ENCODE data around the gene LAMA2. TPM values are rescaled to one million over a fixed set of nuclear protein-coding genes. Genes with fewer than 3 reads are reported as not detected.

Gene LAMA2
- total RNA-seq, 4 donors from 2014 or later, result 15.1 to 27.3 (median 25.0) TPM

GRCh38 chr6:128930321-128930720 is 47.4 kb downstream of the LAMA2 start:
- TF ChIP-seq CTCF (IDR thresholded peaks at IDR 0.05) (no peak), EP300 (IDR thresholded peaks at IDR 0.05) (no peak), POLR2A (IDR thresholded peaks at IDR 0.05) (no peak), POLR2AphosphoS5 (IDR thresholded peaks at IDR 0.05) (no peak)
- 75% methylated on average over 5 of the region's 5 CpGs for WGBS
- Histone ChIP-seq H3K36me3 (peaks cover 3% of the 10 kb centered on the region), H3K9me3 (no peaks in the 10 kb centered on the region), H3K27me3 (peaks cover 3% of the 10 kb centered on the region), H3K27ac (no peak overlapping the region), H3K4me1 (no peaks in the 10 kb centered on the region), H3K4me3 (no peak overlapping the region)
- DNase-seq (ENCODE audit: low spot score in 2 of 2), result no peak

- H3K27me3 ChIP-seq, result peaks cover 3% of the 10 kb centered on the region
- H3K36me3 ChIP-seq, result peaks cover 3% of the 10 kb centered on the region
- no peak overlapping the region for H3K4me3 ChIP-seq
- H3K9me3 ChIP-seq, result no peaks in the 10 kb centered on the region
- no peak for TF ChIP-seq POLR2A (IDR thresholded peaks at IDR 0.05)
- TF ChIP-seq CTCF (IDR thresholded peaks at IDR 0.05), result no peak
- no peak for TF ChIP-seq EP300 (IDR thresholded peaks at IDR 0.05)
- TF ChIP-seq POLR2AphosphoS5 (IDR thresholded peaks at IDR 0.05), result no peak
- H3K4me1 ChIP-seq, result no peaks in the 10 kb centered on the region
- DNase-seq (ENCODE audit: low spot score in 2 of 2), result no peak
- WGBS, result 88% methylated on average over 1 of the region's 1 CpG
- no peak overlapping the region for H3K27ac ChIP-seq
These were observed 49.1 kb downstream of the LAMA2 start for GRCh38 chr6:128932061-128932460.

- TF ChIP-seq CTCF (IDR thresholded peaks at IDR 0.05), result no peak
- Histone ChIP-seq H3K36me3 (no peaks in the 10 kb centered on the region), H3K27me3 (no peaks in the 10 kb centered on the region), H3K27ac (no peak overlapping the region), H3K9me3 (no peaks in the 10 kb centered on the region), H3K4me1 (no peaks in the 10 kb centered on the region), H3K4me3 (no peak overlapping the region)
- no peak for DNase-seq (ENCODE audit: low spot score in 2 of 2)
- WGBS, result 68% methylated on average over 1 of the region's 1 CpG
These were observed 67.9 kb downstream of the LAMA2 start for GRCh38 chr6:128950864-128951263.

- Histone ChIP-seq H3K27me3 (no peaks in the 10 kb centered on the region), H3K4me3 (no peak overlapping the region), H3K36me3 (no peaks in the 10 kb centered on the region), H3K27ac (no peak overlapping the region), H3K4me1 (no peaks in the 10 kb centered on the region), H3K9me3 (no peaks in the 10 kb centered on the region)
- WGBS, result 96% methylated on average over 3 of the region's 3 CpGs
- DNase-seq (ENCODE audit: low spot score in 2 of 2), result no peak
- no peak for TF ChIP-seq POLR2AphosphoS5 (IDR thresholded peaks at IDR 0.05)
- no peak for TF ChIP-seq CTCF (IDR thresholded peaks at IDR 0.05)
- TF ChIP-seq EP300 (IDR thresholded peaks at IDR 0.05), result no peak
- TF ChIP-seq POLR2A (IDR thresholded peaks at IDR 0.05), result no peak
These were observed 70.0 kb downstream of the LAMA2 start for GRCh38 chr6:128952902-128953301.

GRCh38 chr6:128954308-128955043 is 71.5 kb downstream of the LAMA2 start:
- no peak for TF ChIP-seq CTCF (IDR thresholded peaks at IDR 0.05)
- H3K4me1 ChIP-seq, result no peaks in the 10 kb centered on the region

More at GRCh38 chr6:128954308-128955043, 71.5 kb downstream of the LAMA2 start:
- Histone ChIP-seq H3K27ac (no peak overlapping the region), H3K36me3 (no peaks in the 10 kb centered on the region), H3K9me3 (no peaks in the 10 kb centered on the region), H3K27me3 (no peaks in the 10 kb centered on the region), H3K4me3 (no peak overlapping the region)
- 68% methylated on average over 1 of the region's 1 CpG for WGBS
- DNase-seq (ENCODE audit: low spot score in 2 of 2), result no peak

Data from suprapubic skin (tissue), 4 donors.